Spleen (tissue), 3 donors: ENCODE measurements around the gene SIX5.
A peak's percentile ranks its signal among the peaks of the same experiment; 100 is the strongest.

Experiments
- POLR2A ChIP-seq, 3 donors: fragments of 450-650 bp; IDR thresholded peaks; one replicate each; pipeline ENCODE4 v1.5.1; 2017; ENCODE audit warnings: antibody characterized with exemption in 3 of 3, mild to moderate bottlenecking in 1 of 3
- POLR2AphosphoS5 ChIP-seq, 3 donors: sonication (generic); formaldehyde crosslinking; IDR thresholded peaks; one replicate each; pipeline ENCODE4 v1.5.1; 2017; ENCODE audit warnings: antibody characterized with exemption in 3 of 3

DNA sequence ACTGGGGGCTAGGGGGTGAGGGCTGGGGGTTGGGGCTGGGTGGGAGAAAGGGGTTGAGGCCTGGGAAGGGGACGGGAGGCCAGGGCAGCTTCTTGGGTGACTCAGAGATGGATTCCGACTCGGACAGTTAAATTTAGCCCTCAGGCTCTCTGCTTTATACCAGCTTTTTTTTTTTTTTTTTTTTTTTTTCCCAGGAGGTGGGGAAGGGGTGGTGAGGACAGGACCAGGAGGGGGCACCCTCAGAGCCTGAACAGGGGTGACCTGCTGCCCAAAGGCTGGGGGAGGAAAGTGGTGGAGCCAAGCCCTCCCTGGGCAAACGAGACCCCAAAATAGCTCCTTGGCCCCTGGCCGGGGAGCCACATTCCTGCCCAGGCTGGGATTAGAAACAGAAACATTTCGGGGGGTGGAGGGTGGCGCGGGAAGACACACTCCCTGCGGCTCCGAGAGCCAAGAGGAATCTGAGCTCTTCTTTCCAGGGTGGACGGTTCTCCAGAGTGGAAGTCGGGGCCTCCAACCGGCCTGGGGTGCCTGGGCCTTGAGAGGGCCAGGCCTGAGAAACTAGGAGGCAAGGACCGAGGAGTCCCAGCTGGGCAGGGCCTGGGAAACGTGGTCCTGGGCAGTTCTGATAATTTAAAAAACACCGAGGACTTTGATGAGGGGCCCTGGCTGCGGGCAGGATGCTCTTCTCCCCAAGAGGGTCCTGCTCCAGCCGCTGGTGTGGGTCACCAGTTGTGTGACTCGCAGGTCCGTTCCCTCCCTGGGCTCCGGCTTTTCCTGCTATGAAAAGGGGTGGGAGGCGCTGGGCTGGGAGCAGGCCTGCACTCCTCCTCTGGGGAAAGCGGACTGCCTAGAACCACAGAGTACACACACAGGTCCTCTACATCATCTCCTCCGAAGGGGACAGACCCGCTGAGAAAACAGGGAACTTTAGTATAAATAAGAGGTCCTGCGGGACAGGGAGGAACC is 14.1 kb upstream of the SIX5 start:
- TF ChIP-seq POLR2A (IDR thresholded peaks at IDR 0.05) (no peak), POLR2AphosphoS5 (IDR thresholded peaks at IDR 0.05) (peak in 2 of 3 donors; percentile 11 to 22)
